GM18511 (cell line): Measurements from ENCODE around the gene TEX36.
"Not testable (repeated sequence)": the region's sequence is repeated elsewhere in the genome, so short reads cannot be mapped to it uniquely, and the experiment has no call there.

Source experiments
- ATAC-seq: cut with Tn5 transposase; IDR thresholded peaks from one replicate; pipeline ENCODE4 v1.9.1; 2021; ENCODE audit warnings: mild to moderate bottlenecking, moderate library complexity; ENCODE audit not compliant: unreplicated experiment

Gene TEX36

GRCh38 chr10:125634606-125635005, 48.4 kb downstream of the TEX36 start:
- ATAC-seq: no peak

- ATAC-seq: no peak
These were observed 49.4 kb downstream of the TEX36 start for GRCh38 chr10:125633517-125633999.

DNA sequence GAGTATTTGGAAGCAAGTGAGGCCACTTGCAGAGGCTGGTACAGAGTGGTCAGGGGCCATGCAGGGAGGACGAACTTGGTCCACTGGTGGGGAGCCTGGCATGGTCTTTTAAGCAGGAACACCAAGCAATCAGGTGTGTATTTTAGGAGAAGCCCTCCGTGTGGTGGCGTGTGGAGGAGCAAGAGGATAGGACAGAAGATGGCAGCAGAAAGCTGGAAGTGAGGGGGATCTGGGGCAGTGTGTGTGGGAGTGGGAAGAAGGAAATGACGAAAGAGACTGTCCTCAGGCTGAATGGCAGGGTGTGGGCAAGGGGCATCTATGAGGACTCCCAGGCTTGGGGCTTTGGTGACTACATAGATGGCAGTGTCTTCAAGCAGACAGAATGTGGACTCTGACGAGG, 51.2 kb downstream of the TEX36 start:
- ATAC-seq: no peak

DNA sequence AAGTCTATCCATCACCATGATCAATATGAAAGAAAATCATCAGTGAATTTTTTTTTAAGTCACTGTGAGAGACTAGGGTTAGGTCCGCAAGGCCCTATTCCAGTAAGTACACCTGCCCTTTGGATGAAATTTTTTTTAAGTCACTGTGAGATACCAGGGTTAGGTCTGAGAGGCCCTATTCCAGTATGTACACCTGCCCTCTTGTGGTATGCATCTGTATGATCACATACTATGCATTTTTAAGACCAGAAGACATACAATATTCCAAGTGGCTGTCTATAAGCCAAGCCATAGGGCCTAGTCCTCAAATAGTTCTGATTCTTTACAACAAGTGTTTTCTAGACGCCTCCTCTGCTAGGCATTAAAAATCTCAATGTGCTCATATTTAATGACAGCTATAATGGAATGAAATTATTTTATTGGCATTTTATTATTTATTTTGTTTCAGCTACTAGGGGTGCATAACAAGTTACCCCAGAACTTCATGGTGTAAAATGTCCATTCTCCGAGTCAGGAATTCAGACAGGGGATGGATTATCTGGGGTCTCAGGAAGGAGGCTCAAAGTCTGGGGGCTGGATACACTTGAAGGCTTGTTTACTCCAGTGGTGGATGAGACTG, 53.1 kb downstream of the TEX36 start:
- ATAC-seq: no peak

- no peak for ATAC-seq
These were observed 54.6 kb downstream of the TEX36 start for GRCh38 chr10:125628104-125629049.

DNA sequence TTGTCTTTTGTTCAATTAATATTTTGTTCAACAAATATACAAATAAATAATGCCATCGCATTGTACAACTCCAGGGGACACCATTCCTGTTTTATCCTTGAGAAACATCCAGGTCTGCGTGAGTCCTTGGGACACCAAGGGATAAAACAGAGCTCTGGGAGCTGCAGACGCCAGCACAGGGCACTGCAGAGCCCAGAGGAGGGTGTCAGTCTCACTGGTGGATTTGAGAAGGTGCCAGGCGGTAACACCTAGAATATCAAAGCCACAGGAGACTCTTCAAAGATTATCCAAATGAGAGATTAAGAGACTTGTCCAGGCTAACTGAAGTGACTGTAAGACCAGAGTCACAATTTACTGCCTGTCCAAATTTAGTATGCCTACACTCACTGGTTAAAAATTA, 55.3 kb downstream of the TEX36 start:
- no peak for ATAC-seq

- no peak for ATAC-seq
These were observed 56.3 kb downstream of the TEX36 start for GRCh38 chr10:125626671-125627070.

- ATAC-seq: no peak
These were observed 57.4 kb downstream of the TEX36 start for GRCh38 chr10:125625586-125625985.

DNA sequence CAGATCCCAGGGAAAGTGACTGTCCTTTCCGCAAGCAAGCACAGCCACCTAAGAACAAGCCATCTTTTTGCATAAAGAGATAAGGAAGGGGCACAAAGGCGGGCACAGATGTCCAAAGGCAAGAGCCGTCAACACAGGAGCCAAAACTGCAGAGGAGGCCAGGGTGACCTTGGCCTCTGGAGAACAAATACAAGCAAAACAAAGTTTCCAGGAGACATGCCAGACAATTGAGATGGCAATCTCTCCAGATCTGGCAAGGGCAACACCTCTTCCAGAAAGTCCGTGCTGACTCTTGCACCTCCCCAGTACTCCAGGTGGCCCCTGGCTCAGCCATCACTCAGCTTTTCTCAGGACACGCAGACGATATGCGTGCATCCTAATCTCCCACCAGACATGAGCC, 58.2 kb downstream of the TEX36 start:
- ATAC-seq: no peak

- no peak for ATAC-seq
These were observed 61.9 kb downstream of the TEX36 start for GRCh38 chr10:125621052-125621451.

DNA sequence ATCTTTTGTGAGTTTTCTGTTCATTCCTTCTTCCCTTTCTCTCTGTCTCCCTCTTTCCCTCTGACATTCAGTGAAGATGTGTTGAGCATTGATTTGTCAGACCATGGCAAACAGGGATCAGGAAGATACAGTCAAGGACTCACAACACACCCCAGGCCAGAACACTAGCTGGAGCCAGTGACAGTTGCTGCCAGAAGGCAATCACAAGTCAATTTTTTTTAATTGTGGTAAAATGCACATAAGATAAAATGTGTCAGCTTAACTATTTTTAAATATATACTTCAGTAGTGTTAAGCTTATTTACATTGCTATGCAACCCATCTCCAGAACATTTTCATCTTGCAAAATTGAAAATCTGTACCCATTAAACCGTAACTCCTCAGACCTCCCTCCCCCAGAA, 62.6 kb downstream of the TEX36 start:
- no peak for ATAC-seq

DNA sequence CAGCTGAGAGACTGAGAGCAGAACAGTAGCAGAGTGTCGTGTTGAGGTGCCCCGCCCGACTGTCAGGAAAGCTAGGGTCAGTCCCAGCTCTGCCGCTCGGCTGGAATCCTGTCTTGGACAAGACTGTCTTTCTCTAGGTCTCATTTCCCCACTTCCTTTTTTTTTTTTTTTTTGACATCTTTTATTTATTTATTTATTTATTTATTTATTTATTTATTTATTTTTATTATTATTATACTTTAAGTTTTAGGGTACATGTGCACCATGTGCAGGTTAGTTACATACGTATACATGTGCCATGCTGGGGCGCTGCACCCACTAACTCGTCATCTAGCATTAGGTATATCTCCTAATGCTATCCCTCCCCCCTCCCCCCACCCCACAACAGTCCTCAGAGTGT, 69.9 kb downstream of the TEX36 start:
- ATAC-seq: not testable (repeated sequence)

- no peak for ATAC-seq
These were observed 71.2 kb downstream of the TEX36 start for GRCh38 chr10:125611756-125612155.

DNA sequence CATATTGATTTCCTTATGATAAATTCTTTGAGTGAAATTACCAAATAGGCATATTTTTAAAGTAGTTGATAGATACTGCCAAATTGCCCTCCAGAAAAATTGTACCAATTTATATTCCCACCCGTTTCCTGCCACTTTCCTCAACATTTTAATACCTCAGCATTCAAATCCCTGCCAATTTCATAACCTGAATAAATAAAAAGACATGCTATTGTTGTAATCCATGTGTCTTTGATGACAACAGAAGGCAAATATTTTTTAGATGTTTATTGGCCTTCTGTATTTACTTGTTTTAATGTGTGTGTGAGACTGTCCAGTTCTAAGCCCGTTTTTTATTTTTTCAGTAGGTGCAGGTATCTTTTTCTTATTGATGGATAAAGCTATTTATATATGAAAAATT, 71.7 kb downstream of the TEX36 start:
- no peak for ATAC-seq

DNA sequence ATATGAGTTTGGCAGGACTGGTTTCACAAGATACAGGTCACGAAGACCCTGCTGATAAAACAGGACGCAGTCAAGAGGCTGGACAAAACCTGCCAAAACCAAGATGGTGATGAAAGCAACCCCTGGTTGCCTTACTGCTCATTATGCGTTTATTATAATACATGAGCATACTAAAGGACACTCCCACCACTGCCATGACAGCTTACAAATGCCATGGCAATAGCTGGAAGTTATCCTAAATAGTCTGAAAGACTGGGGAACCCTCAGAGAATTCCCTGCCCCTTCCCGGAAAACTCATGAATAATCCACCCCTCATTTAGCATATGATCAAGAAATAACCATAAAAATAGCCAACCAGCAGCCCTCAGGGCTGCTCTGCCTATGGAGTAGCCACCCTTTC, 73.1 kb downstream of the TEX36 start:
- no peak for ATAC-seq

DNA sequence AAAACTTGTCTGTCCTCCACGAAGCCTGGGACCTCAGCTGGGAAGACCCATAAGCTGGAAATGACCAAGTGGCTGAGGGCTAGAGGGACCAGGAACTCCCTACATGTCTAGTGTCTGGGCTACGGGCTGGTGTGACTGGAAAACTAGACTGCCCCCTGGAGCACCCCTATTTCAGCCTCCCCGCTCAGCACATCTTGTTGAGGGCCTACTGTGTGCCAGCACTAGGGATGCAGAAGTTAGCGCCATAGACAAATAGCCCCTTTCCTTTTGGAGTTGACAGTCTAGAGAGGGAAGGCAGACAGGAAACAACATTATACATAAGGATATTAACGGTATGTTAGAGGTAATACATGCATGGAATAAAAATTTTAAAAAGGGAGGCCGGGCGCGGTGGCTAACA, 74.5 kb downstream of the TEX36 start:
- no peak for ATAC-seq

GRCh38 chr10:125607689-125608290, 75.2 kb downstream of the TEX36 start:
- no peak for ATAC-seq

DNA sequence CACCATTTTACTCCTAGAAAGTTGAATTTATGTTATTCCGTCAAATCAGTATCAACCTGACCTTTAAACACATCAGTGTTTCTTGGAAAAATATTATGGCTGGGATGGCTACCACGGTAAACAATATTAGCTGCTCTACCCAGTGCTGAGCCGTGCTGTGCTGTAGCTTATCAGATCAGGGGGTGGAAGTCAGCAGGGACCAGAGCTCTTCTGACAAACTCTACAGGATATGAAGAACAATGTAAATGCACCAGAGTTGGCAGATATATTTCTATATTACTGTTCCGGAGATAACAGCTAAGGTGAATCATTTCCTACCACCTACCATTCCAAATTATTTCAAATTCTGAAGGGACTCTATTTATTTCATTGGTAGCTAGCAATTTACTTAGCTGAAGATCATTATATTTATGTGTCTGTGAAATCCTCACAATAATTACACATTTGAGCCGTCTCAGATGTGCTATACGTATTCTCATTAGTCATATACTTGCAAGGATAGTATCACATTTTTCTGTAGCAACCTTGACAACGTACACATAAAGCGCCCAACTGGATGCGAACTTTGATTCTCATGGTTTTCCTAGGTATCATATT, 76.5 kb downstream of the TEX36 start:
- ATAC-seq: no peak
